ENCODE measurements around the gene MTMR4.
A peak's percentile ranks its signal among the peaks of the same experiment; 100 is the strongest.

DNA sequence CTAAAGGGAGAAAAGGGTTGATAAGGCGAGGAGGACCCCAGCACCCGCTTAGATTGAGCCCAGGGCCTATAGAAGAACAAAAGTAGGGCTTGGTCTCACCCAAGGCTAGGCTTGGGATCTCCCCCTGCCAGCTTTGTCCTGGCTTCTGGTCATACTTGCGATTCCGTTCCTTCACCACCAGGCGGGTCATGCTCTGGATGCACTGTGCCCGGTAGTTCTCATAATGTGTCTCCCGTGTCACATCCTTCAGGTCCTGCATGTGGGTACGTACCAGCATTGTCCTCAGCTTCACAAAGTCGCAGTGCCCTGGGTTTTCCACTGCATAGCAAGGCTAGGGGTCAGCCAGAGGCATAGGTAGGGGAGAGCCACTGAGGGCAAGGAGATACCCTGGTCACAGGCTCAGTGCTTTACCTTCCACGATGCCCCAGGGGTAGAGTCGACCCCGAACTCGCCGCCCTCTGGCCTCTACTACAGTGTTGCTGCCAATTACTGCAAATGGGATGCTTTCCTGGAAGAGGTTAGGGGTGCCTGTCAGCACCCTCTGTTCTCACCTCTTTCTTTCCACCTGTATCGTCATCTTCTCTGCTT is 6.5 kb upstream of the MTMR4 start:
- TF ChIP-seq, protein P1, sequence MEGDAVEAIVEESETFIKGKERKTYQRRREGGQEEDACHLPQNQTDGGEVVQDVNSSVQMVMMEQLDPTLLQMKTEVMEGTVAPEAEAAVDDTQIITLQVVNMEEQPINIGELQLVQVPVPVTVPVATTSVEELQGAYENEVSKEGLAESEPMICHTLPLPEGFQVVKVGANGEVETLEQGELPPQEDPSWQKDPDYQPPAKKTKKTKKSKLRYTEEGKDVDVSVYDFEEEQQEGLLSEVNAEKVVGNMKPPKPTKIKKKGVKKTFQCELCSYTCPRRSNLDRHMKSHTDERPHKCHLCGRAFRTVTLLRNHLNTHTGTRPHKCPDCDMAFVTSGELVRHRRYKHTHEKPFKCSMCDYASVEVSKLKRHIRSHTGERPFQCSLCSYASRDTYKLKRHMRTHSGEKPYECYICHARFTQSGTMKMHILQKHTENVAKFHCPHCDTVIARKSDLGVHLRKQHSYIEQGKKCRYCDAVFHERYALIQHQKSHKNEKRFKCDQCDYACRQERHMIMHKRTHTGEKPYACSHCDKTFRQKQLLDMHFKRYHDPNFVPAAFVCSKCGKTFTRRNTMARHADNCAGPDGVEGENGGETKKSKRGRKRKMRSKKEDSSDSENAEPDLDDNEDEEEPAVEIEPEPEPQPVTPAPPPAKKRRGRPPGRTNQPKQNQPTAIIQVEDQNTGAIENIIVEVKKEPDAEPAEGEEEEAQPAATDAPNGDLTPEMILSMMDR (IDR thresholded peaks at IDR 0.05 in 8 of 11, conservative IDR thresholded peaks at IDR 0.05 in 3 of 11), result peak in 7 of 11 experiments; percentile 18 to 46 (median 38)
- TF ChIP-seq POLR2A (IDR thresholded peaks at IDR 0.05) (no peak), POLR2AphosphoS5 (IDR thresholded peaks at IDR 0.05) (no peak)

Measured in spleen (tissue), 7 donors.